GM10248 (cell line): Measurements from ENCODE around the gene SMOC2.

Experiments
- CTCF ChIA-PET: fragments of 300-600 bp; sonication (Branson Sonifier 250); formaldehyde crosslinking; extraction: SDS; loops from one replicate; lab custom pipeline; 2021; ENCODE audit warnings: antibody characterized with exemption; lab: Yijun Ruan, JAX
- POLR2A ChIA-PET: fragments of 350-650 bp; sonication (Branson Sonifier 250); formaldehyde crosslinking; extraction: SDS; loops from one replicate; lab custom pipeline; 2020; ENCODE audit warnings: antibody characterized with exemption; lab: Yijun Ruan, JAX
- DNase-seq: peaks from one replicate; pipeline ENCODE4 v3.0.0; 2012; ENCODE audit errors: extremely low spot score
- CTCF ChIP-seq: IDR thresholded peaks from 2 replicates; pipeline ENCODE4 v1.5.1; 2012; ENCODE audit warnings: mild to moderate bottlenecking, low read depth; ENCODE audit errors: extremely low read depth, missing control alignments, control extremely low read depth

SMOC2 gene

GRCh38 chr6:168666170-168666569, 225.2 kb downstream of the SMOC2 start:
- TF ChIP-seq CTCF = no peak
- POLR2A ChIA-PET = no interaction called here
- CTCF ChIA-PET = interaction anchor here (0.8 to 1.4 kb wide), 3 partner anchors 11 to 31 kb away, joined by 3 read pairs; no protein-coding TSS in a partner anchor
- no peak for DNase-seq

DNA sequence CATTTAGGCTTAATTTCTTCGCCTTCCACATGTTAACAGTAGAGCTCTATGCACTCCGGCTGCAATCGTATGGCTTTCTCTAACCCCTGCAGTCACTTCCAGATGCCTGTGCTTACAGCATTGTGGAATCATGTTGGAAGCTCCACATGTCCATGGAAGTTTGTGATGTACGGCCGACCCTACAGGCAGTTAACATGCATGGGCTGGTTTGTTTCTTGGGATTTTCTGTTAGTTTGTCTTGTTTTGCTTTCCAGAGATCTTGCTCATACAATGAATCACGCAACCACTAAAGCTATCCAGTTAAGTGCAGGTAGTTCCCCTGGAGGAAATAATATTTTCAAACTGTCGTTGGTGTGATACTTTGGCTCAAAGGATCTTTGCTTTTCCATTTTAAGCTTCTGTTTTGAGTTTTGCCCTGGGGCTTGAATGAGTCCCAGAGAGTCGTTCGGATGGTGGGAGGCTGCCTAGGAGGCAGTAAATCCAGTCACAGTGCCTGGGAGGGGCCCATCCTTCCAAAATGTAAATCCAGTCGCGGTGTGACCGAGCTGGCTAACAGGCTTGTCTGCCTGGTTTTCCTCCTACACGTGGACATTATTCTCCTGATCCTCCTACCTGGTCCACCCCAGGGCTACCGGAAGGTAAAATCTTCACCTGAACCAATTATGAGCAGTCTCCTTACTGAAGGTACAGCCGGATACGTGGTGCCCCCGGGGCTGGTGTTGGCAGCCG, 225.9 kb downstream of the SMOC2 start:
- ChIA-PET POLR2A (no interaction called here), CTCF (interaction anchor here (0.8 to 1.4 kb wide), 3 partner anchors 10 to 31 kb away, joined by 3 read pairs; no protein-coding TSS in a partner anchor)
- no peak for DNase-seq
- TF ChIP-seq CTCF = no peak

DNA sequence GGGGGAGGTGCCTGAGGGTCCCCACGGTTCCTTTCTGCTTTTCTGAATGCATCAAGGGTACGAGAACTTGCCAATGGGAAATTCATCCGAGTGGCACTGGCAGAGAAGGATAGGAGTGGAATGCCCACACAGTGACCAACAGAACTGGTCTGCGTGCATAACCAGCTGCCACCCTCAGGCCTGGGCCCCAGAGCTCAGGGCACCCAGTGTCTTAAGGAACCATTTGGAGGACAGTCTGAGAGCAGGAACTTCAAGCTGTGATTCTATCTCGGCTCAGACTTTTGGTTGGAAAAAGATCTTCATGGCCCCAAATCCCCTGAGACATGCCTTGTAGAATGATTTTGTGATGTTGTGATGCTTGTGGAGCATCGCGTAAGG, 226.4 kb downstream of the SMOC2 start:
- ChIA-PET CTCF (interaction anchor here (1.4 kb wide), 1 partner anchor 10 kb away, joined by 3 read pairs; no protein-coding TSS in a partner anchor), POLR2A (no interaction called here)
- no peak for TF ChIP-seq CTCF
- DNase-seq = no peak

DNA sequence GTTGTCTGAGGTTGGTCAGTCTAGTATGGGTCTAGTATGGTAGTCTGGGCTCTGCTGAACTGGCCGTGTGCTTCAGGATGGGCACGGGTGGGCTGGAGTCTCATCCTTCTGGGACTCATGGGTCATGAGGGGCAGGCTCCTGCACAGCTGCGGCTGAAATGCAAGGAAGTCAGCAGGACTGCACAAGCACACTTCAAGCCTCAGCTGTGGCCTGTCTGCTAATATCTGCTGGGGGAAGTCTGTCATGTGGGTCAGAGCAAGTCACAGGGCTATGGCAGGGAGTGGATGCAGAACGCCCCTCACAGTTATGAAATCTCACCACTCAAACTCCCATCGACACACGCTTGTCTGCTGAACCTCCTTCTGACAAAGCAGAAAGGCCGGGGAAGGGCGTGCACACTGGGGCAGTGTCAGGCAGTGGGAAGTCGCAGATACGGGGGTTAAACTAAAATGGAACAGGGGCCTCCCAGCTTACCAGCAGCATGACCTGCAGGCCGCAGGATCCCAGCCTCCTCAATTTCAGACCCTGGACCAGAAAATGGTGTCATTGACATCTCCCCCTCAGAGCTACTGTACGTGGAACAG, 229.5 kb downstream of the SMOC2 start:
- no peak for DNase-seq
- ChIA-PET CTCF (no interaction called here), POLR2A (no interaction called here)
- no peak for TF ChIP-seq CTCF

- no peak for TF ChIP-seq CTCF
- ChIA-PET POLR2A (no interaction called here), CTCF (no interaction called here)
- DNase-seq = no peak
Measured at GRCh38 chr6:168671028-168671862, 230.3 kb downstream of the SMOC2 start.

DNA sequence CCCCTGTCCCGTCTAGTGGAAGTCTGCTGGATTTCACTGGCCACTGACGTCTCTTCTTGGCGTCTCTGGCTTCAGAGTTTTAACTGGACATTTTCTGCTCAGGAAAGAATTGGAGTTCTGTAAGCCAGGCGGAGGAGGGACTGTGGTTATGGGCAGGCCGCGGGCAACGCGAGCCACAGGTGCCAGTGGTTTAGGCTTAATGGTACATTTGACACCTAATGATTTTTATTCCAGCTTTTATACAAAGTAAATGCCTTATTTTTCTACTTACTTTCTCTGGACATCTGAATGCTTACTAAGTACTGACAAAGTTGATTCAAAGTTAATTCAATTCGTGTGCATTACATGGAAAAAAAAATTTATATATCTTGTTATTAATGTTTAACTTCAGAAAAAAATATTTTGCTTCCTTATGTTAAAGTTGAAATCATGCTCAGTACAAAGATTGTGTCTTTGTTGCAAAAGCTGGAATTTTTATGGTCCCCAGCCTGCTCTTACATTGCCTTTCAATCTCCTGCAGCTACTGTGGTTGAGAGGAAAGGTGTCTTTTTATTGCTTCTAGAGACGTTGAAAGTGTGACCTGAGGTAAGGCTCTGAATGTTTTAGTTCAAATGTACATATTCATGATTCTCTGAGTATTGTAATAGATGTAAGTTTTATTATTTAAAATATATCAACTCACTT, 231.0 kb downstream of the SMOC2 start:
- POLR2A ChIA-PET = no interaction called here
- no peak for DNase-seq
- CTCF ChIA-PET = no interaction called here
- TF ChIP-seq CTCF = no peak
